HL-60/S4 treated with retinoic acid at 250 ng/mL for 4 days and 3 days (cell line): ENCODE results near the gene SH3PXD2B.

Experiments
- in situ Hi-C: fragments of 300-500 bp; cut with MboI; formaldehyde crosslinking; loops from 2 replicates; pipeline ENCODE4 v1.7.0; 2022; ENCODE audit warnings: low sequenced_read_pairs

The SH3PXD2B gene

GRCh38 chr5:172486451-172486850 lies 32.1 kb upstream of the SH3PXD2B start:
- in situ Hi-C loops, result loop anchor here (10.0 kb wide), 1 partner anchor 448 kb away; no protein-coding TSS in a partner anchor

GRCh38 chr5:172485511-172486202 lies 31.3 kb upstream of the SH3PXD2B start:
- in situ Hi-C loops, result loop anchor here (10.0 kb wide), 1 partner anchor 449 kb away; no protein-coding TSS in a partner anchor

- in situ Hi-C loops, result loop anchor here (10.0 kb wide), 1 partner anchor 450 kb away; no protein-coding TSS in a partner anchor
Measured at GRCh38 chr5:172484664-172485063, 30.3 kb upstream of the SH3PXD2B start.

GRCh38 chr5:172482156-172483020 lies 28.1 kb upstream of the SH3PXD2B start:
- in situ Hi-C loops, result loop anchor here (10.0 kb wide), 1 partner anchor 452 kb away; no protein-coding TSS in a partner anchor

GRCh38 chr5:172481011-172481800 lies 26.9 kb upstream of the SH3PXD2B start:
- in situ Hi-C loops, result loop anchor here (10.0 kb wide), 1 partner anchor 454 kb away; no protein-coding TSS in a partner anchor

GRCh38 chr5:172479784-172480115 lies 25.4 kb upstream of the SH3PXD2B start:
- in situ Hi-C loops, result loop anchor here (5.0 to 10.0 kb wide), 2 partner anchors 213 to 455 kb away; no protein-coding TSS in a partner anchor

- in situ Hi-C loops, result loop anchor here (5.0 kb wide), 1 partner anchor 213 kb away; no protein-coding TSS in a partner anchor
Measured at GRCh38 chr5:172479034-172479783, 24.9 kb upstream of the SH3PXD2B start.

GRCh38 chr5:172478695-172479033 lies 24.3 kb upstream of the SH3PXD2B start:
- in situ Hi-C loops, result loop anchor here (5.0 kb wide), 1 partner anchor 214 kb away; no protein-coding TSS in a partner anchor

GRCh38 chr5:172478256-172478655 lies 23.9 kb upstream of the SH3PXD2B start:
- in situ Hi-C loops, result loop anchor here (5.0 kb wide), 1 partner anchor 214 kb away; no protein-coding TSS in a partner anchor

- in situ Hi-C loops, result loop anchor here (5.0 kb wide), 1 partner anchor 215 kb away; no protein-coding TSS in a partner anchor
Measured at GRCh38 chr5:172477466-172477865, 23.1 kb upstream of the SH3PXD2B start.

GRCh38 chr5:172474293-172474692 lies 20.0 kb upstream of the SH3PXD2B start:
- in situ Hi-C loops, result no loop called here

GRCh38 chr5:172473427-172473826 lies 19.1 kb upstream of the SH3PXD2B start:
- in situ Hi-C loops, result no loop called here

GRCh38 chr5:172469697-172470096 lies 15.4 kb upstream of the SH3PXD2B start:
- in situ Hi-C loops, result no loop called here

- in situ Hi-C loops, result no loop called here
Measured at GRCh38 chr5:172466062-172466461, 11.7 kb upstream of the SH3PXD2B start.

- in situ Hi-C loops, result no loop called here
Measured at GRCh38 chr5:172463031-172463430, 8.7 kb upstream of the SH3PXD2B start.

GRCh38 chr5:172459783-172460165 lies 5.4 kb upstream of the SH3PXD2B start:
- in situ Hi-C loops, result no loop called here

GRCh38 chr5:172458976-172459782 lies 4.9 kb upstream of the SH3PXD2B start:
- in situ Hi-C loops, result no loop called here

GRCh38 chr5:172456076-172456722 lies 1.9 kb upstream of the SH3PXD2B start:
- in situ Hi-C loops, result no loop called here
